HL-60 (cell line): Measurements from ENCODE around the gene RELL1.

Experiments used
- DNase-seq, 2 experiments: peaks; one replicate each; pipeline ENCODE4 v3.0.0-alpha.2; 2010 to 2020; ENCODE audit warnings: low read depth in 1 of 2, low spot score in 1 of 2
- H3K27ac ChIP-seq: fragments of 250-450 bp; sonication (Bioruptor Pico); replicated peaks from 2 replicates; pipeline ENCODE4 v1.5.1; 2020; ENCODE audit warnings: mild to moderate bottlenecking, moderate library complexity
- H3K27me3 ChIP-seq: fragments of 250-450 bp; sonication (Bioruptor Pico); 2 replicates; pipeline ENCODE4 v1.5.1; 2021; ENCODE audit warnings: mild to moderate bottlenecking, moderate library complexity; ENCODE audit not compliant: insufficient read depth, poor library complexity, severe bottlenecking
- H3K4me3 ChIP-seq: replicated peaks from 2 replicates; pipeline ENCODE4 v1.5.1; 2011; ENCODE audit warnings: mild to moderate bottlenecking, control low read depth, low read length; ENCODE audit not compliant: insufficient read depth
- GABPA ChIP-seq: IDR thresholded peaks from 2 replicates; pipeline ENCODE4 v1.6.1; 2012; ENCODE audit warnings: low read depth
- POLR2AphosphoS5 ChIP-seq: IDR thresholded peaks from 2 replicates; pipeline ENCODE4 v1.6.1; 2012; ENCODE audit warnings: low read depth
- SPI1 ChIP-seq: IDR thresholded peaks from 2 replicates; pipeline ENCODE4 v1.6.1; 2012; ENCODE audit warnings: low read depth, mild to moderate bottlenecking, borderline replicate concordance
- TF ChIP-seq, protein P1 (sequence below): IDR thresholded peaks from one replicate; pipeline ENCODE4 v1.5.1; 2011; ENCODE audit warnings: low read length, control low read depth, inconsistent platforms; ENCODE audit not compliant: insufficient read depth
- TF ChIP-seq, protein P2 (sequence below): IDR thresholded peaks from 2 replicates; pipeline ENCODE4 v1.6.1; 2012; ENCODE audit warnings: low read depth; ENCODE audit not compliant: insufficient replicate concordance

RELL1 gene

DNA sequence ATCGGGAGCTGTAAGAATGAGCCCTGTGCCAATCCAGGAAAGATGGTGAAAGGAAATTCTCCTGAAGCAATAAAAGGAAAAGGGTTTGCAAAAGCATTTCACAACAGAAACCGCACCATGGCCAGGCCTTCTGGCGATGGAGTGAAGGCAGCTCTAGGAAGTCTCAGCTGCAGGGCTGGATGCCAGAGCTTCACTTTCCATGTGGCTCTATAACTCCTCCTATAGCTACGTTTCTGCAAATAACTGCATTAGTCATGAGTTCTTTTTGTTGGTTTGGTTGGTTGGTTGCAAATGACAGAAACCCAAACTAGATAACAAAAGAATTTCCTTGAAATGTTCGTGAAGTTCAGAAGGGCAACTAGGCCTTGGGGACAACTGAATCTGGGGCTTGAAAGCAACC, 84.6 kb downstream of the RELL1 start:
- Histone ChIP-seq H3K27me3 (no peaks in the 10 kb centered on the region), H3K4me3 (no peak overlapping the region), H3K27ac (peak overlapping the region; percentile 53)
- TF ChIP-seq, protein P1, sequence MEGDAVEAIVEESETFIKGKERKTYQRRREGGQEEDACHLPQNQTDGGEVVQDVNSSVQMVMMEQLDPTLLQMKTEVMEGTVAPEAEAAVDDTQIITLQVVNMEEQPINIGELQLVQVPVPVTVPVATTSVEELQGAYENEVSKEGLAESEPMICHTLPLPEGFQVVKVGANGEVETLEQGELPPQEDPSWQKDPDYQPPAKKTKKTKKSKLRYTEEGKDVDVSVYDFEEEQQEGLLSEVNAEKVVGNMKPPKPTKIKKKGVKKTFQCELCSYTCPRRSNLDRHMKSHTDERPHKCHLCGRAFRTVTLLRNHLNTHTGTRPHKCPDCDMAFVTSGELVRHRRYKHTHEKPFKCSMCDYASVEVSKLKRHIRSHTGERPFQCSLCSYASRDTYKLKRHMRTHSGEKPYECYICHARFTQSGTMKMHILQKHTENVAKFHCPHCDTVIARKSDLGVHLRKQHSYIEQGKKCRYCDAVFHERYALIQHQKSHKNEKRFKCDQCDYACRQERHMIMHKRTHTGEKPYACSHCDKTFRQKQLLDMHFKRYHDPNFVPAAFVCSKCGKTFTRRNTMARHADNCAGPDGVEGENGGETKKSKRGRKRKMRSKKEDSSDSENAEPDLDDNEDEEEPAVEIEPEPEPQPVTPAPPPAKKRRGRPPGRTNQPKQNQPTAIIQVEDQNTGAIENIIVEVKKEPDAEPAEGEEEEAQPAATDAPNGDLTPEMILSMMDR: no peak
- TF ChIP-seq POLR2AphosphoS5 (peak; percentile 76), SPI1 (no peak; the same call in 1 of the 2 replicates)
- TF ChIP-seq, protein P2, sequence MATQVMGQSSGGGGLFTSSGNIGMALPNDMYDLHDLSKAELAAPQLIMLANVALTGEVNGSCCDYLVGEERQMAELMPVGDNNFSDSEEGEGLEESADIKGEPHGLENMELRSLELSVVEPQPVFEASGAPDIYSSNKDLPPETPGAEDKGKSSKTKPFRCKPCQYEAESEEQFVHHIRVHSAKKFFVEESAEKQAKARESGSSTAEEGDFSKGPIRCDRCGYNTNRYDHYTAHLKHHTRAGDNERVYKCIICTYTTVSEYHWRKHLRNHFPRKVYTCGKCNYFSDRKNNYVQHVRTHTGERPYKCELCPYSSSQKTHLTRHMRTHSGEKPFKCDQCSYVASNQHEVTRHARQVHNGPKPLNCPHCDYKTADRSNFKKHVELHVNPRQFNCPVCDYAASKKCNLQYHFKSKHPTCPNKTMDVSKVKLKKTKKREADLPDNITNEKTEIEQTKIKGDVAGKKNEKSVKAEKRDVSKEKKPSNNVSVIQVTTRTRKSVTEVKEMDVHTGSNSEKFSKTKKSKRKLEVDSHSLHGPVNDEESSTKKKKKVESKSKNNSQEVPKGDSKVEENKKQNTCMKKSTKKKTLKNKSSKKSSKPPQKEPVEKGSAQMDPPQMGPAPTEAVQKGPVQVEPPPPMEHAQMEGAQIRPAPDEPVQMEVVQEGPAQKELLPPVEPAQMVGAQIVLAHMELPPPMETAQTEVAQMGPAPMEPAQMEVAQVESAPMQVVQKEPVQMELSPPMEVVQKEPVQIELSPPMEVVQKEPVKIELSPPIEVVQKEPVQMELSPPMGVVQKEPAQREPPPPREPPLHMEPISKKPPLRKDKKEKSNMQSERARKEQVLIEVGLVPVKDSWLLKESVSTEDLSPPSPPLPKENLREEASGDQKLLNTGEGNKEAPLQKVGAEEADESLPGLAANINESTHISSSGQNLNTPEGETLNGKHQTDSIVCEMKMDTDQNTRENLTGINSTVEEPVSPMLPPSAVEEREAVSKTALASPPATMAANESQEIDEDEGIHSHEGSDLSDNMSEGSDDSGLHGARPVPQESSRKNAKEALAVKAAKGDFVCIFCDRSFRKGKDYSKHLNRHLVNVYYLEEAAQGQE: no peak
- DNase-seq: peak; percentile 28 to 88

DNA sequence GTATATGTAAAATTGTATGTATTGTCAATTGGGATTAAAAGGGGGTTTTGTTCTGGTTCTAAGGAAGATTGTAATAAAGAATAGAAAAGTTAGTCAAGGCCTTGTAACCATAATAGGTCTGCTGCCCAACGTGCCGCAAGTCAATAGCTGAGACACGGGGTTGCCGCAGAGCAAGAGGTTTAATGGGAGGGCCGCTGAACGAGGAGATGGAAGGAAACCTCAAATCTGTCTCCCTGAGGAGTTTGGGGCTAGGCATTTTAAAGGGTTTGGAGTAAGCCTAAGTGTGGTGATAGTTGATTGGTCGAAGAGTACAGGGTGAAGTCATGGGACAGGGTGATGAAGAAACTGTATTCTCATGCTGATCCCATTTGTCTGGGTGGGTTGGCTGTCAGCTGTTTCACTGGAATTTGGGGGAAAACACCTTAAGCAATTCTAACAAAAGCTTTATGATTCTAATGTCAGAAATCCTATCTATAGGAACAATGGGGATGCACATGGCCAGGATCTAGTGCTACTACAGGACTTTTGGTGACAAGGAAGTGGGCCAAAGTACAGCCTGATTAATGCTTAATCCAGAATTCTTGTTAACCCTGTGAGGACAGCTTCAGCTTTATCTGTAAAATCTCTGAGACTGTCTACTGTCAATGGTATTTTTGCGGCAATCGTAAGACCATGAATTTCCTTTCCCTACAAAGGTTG, 86.9 kb downstream of the RELL1 start:
- Histone ChIP-seq H3K4me3 (no peak overlapping the region), H3K27me3 (no peaks in the 10 kb centered on the region), H3K27ac (no peak overlapping the region)
- no peak for DNase-seq
- TF ChIP-seq POLR2AphosphoS5: no peak
- TF ChIP-seq GABPA: no peak
- TF ChIP-seq, protein P1: no peak
- no peak for TF ChIP-seq SPI1
- TF ChIP-seq, protein P2: no peak

DNA sequence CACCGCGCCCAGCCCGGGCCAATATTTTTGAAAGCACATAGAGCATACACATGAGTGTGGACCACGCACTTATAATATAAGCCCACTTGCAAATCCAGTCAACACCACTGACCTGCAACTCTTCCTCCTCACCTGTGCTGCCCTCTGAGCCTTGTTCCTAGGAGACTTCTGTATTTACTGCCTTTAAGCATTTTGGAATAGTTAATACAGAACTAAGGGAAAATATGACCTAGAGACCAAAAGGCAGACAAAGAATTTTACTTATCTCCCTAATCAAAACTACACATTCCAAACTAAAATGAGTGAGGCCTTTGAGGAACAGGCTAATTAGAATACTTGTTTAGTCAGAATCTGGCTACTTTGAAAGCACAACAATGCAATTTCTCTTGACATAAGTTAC, 89.1 kb downstream of the RELL1 start:
- H3K4me3 ChIP-seq: no peak overlapping the region
- TF ChIP-seq, protein P1: no peak
- TF ChIP-seq POLR2AphosphoS5 (no peak), GABPA (no peak), SPI1 (no peak)
- TF ChIP-seq, protein P2: no peak
- DNase-seq: no peak
- H3K27me3 ChIP-seq: no peaks in the 10 kb centered on the region
- no peak overlapping the region for H3K27ac ChIP-seq
